ENCODE results near the gene LMNA. TPM values are rescaled to one million over a fixed set of nuclear protein-coding genes. Genes with fewer than 3 reads are reported as not detected.

The LMNA gene
- total and polyA plus RNA-seq, 4 donors = 60.4 to 160 (median 97.2) TPM

GRCh38 chr1:156136970-156137483, 22.5 kb downstream of the LMNA start:
- no peak for DNase-seq (ENCODE audit: low spot score)
- WGBS = 87% methylated on average over 12 of the region's 12 CpGs
- no peak for TF ChIP-seq SP1 (IDR thresholded peaks at IDR 0.05)
- no peak for TF ChIP-seq FOXA2 (IDR thresholded peaks at IDR 0.05)
- TF ChIP-seq YY1 (IDR thresholded peaks at IDR 0.05) = no peak
- no peak for TF ChIP-seq EGR1 (IDR thresholded peaks at IDR 0.05; ENCODE audit: low read depth in 2 of 2)
- no peak for TF ChIP-seq ZBTB33 (IDR thresholded peaks at IDR 0.05)
- no peak for TF ChIP-seq GABPA (IDR thresholded peaks at IDR 0.05 in 1 of 2, conservative IDR thresholded peaks at IDR 0.05 in 1 of 2)
- TF ChIP-seq TAF1 (conservative IDR thresholded peaks at IDR 0.05) = no peak
- no peak for TF ChIP-seq HNF4A (conservative IDR thresholded peaks at IDR 0.05)
- no peak for TF ChIP-seq JUND (IDR thresholded peaks at IDR 0.05)

GRCh38 chr1:156138458-156138867, 24.0 kb downstream of the LMNA start:
- H3K9me3 ChIP-seq (ENCODE audit: control insufficient read depth in 4 of 4, low read length in 3 of 4) = no peaks in the 10 kb centered on the region
- no peaks in the 10 kb centered on the region for H3K27me3 ChIP-seq (ENCODE audit: control insufficient read depth in 4 of 4, insufficient read depth in 4 of 4, low read length in 3 of 4)
- no peak for DNase-seq (ENCODE audit: low spot score)
- 95% methylated on average over 22 of the region's 22 CpGs for WGBS
- H3K27ac ChIP-seq (ENCODE audit: low read depth in 1 of 2, low read length in 2 of 2) = no peak overlapping the region
- no peak overlapping the region for H3K9ac ChIP-seq (ENCODE audit: low read depth in 1 of 2, low read length in 2 of 2)
- H3K4me1 ChIP-seq (ENCODE audit: control insufficient read depth in 4 of 4, insufficient read depth in 4 of 4, low read length in 3 of 4) = peaks cover 0 to 5% (median 0%) of the 10 kb centered on the region in 4 donors
- TF ChIP-seq RAD21 (IDR thresholded peaks at IDR 0.05) (no peak), NR2F2 (IDR thresholded peaks at IDR 0.05) (no peak), EGR1 (IDR thresholded peaks at IDR 0.05; ENCODE audit: low read depth in 2 of 2) (no peak), ZBTB33 (IDR thresholded peaks at IDR 0.05) (no peak), GABPA (IDR thresholded peaks at IDR 0.05 in 1 of 2, conservative IDR thresholded peaks at IDR 0.05 in 1 of 2) (no peak), CTCF (IDR thresholded peaks at IDR 0.05; ENCODE audit: low read depth, low read length, missing input control) (no peak), HNF4G (IDR thresholded peaks at IDR 0.05) (no peak), RXRA (IDR thresholded peaks at IDR 0.05) (no peak), REST (IDR thresholded peaks at IDR 0.05) (no peak), HNF4A (conservative IDR thresholded peaks at IDR 0.05) (no peak), YY1 (IDR thresholded peaks at IDR 0.05) (no peak), FOXA1 (IDR thresholded peaks at IDR 0.05) (no peak)
- peaks cover 26 to 58% (median 42%) of the 10 kb centered on the region in 4 donors for H3K36me3 ChIP-seq (ENCODE audit: control insufficient read depth in 4 of 4, insufficient read depth in 3 of 4, low read depth in 1 of 4, low read length in 3 of 4)
- H3K4me3 ChIP-seq (ENCODE audit: low read depth in 1 of 3, low read length in 3 of 3) = no peak overlapping the region

More at GRCh38 chr1:156136970-156137483, 22.5 kb downstream of the LMNA start:
- Histone ChIP-seq H3K36me3 (ENCODE audit: control insufficient read depth in 4 of 4, insufficient read depth in 3 of 4, low read depth in 1 of 4, low read length in 3 of 4) (peaks cover 26 to 59% (median 42%) of the 10 kb centered on the region in 4 donors), H3K27ac (ENCODE audit: low read depth in 1 of 2, low read length in 2 of 2) (no peak overlapping the region), H3K4me3 (ENCODE audit: low read depth in 1 of 3, low read length in 3 of 3) (no peak overlapping the region), H3K9ac (ENCODE audit: low read depth in 1 of 2, low read length in 2 of 2) (no peak overlapping the region), H3K4me1 (ENCODE audit: control insufficient read depth in 4 of 4, insufficient read depth in 4 of 4, low read length in 3 of 4) (peaks cover 0 to 5% (median 0%) of the 10 kb centered on the region in 4 donors), H3K27me3 (ENCODE audit: control insufficient read depth in 4 of 4, insufficient read depth in 4 of 4, low read length in 3 of 4) (no peaks in the 10 kb centered on the region), H3K9me3 (ENCODE audit: control insufficient read depth in 4 of 4, low read length in 3 of 4) (no peaks in the 10 kb centered on the region)

All from liver (tissue), 9 donors.